ENCODE data around the gene EXTL2.
A peak's percentile ranks its signal among the peaks of the same experiment; 100 is the strongest.
"Not testable (repeated sequence)": the region's sequence is repeated elsewhere in the genome, so short reads cannot be mapped to it uniquely, and the experiment has no call there.

The EXTL2 gene, protein sequence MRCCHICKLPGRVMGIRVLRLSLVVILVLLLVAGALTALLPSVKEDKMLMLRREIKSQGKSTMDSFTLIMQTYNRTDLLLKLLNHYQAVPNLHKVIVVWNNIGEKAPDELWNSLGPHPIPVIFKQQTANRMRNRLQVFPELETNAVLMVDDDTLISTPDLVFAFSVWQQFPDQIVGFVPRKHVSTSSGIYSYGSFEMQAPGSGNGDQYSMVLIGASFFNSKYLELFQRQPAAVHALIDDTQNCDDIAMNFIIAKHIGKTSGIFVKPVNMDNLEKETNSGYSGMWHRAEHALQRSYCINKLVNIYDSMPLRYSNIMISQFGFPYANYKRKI

DNA sequence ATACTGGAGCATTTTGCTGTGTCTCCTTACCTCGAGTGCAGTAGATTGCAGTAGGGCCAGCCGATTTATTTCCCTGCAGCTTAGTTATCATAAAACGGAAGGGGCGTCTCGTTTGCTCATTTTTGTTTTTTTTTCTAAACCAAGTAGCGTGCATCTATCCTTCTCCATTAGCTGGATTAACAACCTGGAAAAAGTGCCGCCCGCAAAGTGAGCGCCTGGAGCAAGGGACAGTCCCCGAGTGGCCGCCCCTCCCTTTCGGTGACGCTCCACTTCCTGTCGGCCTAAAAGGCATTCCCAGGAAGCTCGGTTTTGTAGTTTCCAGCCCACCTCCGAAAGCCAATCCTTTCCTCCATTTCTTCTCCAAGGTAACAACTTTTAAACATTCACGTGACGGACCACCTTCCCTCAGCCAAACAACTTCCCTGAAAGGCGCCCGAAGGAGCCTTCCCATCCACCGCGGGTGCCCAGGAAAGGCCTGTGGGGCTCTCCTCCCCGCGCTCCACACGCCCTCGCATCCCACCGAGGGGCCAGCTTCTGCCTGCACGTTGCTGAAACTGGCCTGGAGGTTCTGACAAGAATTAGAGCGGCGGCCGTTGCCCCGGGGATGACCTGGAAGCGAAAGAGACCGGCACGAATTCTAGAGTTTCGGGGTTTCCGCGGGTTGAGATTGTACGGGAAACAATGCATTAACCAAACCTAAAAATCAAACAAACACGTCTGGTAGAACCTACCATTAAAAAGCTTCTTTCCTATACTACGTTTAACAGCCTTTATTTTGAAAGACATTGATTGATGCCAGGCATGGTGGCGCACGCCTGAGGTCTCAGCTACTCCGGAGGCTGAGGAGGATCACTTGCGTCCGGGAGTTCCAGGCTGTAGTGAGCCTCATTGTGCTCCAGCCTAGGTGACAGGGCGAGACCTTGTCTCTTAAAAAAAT, at the start of gene EXTL2:
Gene EXTL2, minus strand, starts transcription at position 240 of the 937 bp plus-strand sequence. CDS start 6,085 bp downstream, outside the sequence.
- peak; percentile 37 for DNase-seq

DNA sequence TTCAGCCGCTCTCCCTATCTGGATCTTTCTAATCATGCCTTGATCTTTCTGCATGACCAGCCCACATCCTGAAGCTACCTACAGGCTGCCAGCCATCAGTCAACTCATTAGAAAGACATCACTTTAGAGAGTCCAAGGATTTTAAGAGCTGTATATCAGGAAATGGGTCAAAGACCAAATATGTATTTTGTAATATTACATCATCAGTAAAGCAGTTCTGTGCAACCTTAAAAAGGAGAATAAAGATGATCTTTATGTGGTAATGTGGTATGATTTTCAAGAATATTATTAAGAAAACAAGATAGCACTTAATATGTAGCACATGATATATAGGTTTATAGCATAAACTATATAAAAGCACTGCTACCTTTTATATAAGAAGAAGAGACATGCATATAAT, 48.9 kb upstream of the EXTL2 start:
- no peak for DNase-seq

DNA sequence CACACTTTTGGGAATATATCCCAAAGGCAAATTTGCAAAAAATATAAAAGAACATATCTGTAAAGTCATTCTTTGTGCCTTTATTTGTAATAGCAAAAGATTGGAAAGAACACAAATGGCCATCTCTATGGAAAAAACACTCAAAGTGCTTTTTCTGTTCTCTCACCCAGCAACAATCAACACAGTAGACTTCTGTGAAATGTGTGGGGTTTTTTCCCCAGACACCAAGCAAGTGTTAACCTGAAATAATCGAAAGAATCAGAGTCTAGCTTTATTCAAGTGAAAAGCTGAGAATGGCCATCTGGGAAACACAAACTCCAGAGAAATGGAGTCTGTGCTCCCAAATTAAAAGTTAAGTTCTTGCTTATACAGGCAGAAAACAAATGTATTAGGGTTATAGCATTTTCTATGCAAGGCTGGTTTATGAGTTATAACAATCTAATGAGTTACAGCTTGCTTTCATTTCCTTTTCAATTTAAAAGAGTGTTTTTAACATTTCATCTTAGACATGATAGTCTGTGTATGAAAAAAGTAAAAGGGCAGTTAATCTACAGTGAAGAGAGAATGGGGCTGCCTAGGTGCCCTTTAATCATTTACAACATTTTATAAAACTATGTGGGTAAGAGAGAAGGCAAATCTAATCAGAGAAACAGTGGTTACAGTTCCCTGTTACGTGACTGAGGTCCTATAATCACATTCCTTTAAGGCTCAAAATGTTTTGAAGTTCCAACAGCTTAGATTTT, 47.8 kb upstream of the EXTL2 start:
- DNase-seq, result no peak

- DNase-seq, result no peak
Measured at GRCh38 chr1:100941580-100942216, 47.1 kb upstream of the EXTL2 start.

DNA sequence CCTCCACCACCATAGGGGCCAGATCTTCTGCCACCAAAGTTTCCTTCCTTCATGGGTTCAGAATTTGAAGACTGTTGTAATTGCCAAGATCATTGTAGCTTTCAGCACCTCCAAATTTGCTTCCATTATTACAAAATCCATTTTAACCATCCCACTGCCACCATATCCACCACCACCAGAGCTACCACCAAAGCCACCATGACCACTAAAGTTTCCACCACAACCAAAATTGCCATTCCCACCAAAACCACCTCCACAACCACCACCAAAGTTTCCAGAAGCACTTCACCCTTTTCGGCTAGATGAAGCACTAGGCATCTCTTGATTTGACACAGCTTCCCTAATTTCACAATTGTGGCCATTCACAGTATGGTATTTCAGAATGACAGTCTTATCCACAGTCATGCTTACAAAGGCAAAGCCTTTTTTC, 46.5 kb upstream of the EXTL2 start:
- no peak for DNase-seq

DNA sequence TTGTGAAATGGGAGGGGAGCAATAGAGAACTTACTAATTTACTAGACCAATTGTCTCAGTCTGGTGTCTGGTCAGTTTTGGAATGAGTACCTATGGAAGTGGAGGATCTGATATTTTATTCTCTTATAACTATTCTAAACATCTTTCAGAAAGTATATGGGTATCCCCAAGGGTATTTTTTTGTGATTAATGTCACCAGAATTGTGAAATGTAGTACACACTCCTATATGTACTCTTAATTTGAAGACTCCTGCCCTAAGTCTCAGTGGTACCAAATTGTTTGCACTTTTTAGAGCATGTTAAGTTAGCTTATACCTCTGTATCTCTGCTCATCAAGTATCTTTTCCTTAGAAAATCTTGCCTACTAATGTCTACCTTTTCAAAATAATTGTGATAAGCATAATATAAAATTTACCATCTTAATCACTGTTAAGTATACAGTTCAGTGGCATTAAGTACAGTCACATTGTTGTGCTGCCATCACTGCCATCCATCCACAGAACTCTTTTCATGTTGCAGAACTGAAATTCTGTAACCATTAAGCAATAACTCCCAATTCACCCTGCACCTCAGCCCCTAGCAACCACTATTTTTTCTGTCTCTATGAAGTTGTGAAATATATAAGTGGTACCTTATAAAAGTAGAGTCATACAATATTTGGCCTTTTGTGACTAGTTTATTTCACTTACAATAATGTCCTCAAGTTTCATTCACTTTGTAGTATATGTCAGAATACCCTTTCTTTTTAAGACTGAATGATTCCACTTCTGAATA, 41.7 kb upstream of the EXTL2 start:
- no peak for DNase-seq

DNA sequence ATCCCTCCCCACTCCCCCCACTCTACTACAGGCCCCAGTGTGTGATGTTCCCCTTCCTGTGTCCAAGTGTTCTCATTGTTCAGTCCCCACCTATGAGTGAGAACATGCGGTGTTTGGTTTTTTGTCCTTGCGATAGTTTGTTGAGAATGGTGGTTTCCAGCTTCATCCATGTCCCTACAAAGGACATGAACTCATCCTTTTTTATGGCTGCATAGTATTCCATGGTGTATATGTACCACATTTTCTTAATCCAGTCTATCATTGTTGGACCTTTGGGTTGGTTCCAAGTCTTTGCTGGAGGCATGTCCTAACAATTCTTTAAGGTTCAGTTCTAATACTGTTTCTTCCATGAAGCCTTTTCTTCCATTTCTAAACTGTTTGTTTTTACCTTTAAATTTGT, 38.9 kb upstream of the EXTL2 start:
- not testable (repeated sequence) for DNase-seq

- DNase-seq, result no peak
Measured at GRCh38 chr1:100931716-100932115, 37.1 kb upstream of the EXTL2 start.

- DNase-seq, result no peak
Measured at GRCh38 chr1:100930494-100930893, 35.9 kb upstream of the EXTL2 start.

DNA sequence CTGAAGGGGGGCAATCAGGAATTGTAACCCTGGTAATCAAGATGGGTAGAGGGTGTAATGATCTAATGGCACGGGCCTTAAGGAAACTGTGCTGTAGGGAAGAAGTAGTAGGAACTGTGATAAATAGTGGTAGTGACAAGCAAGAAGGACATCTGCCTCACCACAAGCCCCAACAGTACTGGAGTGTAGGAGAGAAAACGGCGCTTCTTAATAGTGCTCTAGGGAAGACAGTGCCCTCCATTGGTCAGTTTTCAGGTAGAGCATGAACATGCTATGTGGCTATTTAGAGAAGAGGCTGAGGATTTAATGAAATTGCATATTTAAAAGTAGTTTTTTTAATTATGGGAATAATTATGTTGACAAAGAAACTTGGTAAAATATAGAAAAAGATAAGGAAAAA, 33.5 kb upstream of the EXTL2 start:
- no peak for DNase-seq

- peak; percentile 34 for DNase-seq
Measured at GRCh38 chr1:100927276-100927675, 32.6 kb upstream of the EXTL2 start.

DNA sequence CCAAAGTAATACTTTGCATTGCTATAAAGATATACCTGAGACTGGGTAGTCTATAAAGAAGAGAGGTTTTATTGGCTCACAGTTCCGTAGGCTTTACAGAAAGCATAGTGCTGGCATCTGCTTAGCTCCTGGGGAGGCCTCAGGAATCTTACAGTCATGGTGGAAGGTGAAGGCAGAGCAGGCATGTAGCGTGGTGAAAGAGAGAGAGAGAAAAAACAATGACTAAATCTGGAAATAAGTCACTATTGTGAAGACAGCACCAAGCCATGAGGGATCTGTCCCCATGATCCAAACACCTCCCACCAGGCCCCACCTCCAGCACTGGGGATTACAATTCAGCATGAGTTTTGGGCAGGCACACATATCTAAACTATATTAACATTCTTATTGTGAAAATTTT, 31.6 kb upstream of the EXTL2 start:
- no peak for DNase-seq

DNA sequence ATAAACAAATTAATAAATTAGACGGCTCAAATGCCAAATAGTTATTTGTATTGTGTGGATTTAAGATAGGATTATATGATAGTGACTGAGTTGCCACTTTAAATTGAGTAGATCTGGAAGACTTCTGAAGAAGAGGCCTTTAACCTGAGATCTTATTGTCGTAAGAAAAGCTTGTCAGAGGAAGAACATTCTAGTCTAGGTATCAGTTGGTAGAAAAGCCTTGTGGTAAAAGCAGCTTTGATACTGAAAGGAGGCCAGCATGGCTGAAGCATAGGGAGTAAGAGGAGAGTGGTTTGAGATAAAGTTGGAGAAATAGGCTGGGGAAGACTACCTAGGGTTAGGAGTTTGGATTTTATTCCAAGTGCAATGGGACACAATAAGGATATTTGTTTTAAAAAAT, 30.3 kb upstream of the EXTL2 start:
- DNase-seq, result no peak

DNA sequence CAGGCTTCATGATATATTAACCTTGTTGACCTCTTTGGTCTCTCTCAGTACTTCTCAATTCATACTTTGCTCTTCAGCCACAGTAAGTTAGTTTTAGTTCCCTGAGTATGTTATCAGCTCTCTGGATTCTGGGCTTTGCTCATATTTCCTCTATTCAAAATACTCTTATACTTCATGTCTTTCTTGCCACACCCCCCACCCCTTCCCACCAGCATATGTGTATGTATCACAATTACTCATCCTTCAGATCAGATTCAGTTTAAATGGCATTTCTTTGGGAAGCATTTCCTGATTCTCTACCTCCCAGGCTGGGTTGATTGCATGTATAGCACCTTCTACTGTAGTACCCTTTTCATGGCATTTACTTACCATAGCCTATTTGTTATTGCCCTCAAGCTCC, 29.6 kb upstream of the EXTL2 start:
- no peak for DNase-seq

DNA sequence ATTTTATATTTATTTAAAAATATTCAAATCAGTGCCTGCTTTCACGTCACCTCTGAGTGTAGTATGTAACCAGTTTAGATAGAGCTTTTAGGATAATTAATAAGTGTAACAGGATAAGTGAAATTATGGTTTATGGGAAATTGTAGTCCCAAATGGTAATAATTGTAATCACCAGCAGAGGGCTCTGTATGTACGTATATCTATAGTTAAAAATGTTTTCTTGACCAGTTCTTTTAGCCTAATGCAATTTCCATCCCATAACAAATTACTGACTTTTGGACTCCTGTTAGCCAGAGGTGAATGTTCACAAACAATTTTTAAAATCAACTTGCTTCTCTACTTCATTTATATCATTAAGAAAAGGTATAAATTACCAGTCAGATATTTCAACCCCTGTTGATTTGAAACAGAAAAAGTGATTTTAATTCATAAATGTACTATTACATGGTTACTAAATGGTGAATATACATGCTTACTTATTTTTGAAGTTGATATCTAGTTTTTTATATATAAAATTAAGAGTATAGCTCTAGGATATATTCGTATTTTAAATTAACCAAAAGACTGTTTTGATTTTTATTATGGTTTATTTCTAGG, 26.6 kb upstream of the EXTL2 start:
- no peak for DNase-seq

DNA sequence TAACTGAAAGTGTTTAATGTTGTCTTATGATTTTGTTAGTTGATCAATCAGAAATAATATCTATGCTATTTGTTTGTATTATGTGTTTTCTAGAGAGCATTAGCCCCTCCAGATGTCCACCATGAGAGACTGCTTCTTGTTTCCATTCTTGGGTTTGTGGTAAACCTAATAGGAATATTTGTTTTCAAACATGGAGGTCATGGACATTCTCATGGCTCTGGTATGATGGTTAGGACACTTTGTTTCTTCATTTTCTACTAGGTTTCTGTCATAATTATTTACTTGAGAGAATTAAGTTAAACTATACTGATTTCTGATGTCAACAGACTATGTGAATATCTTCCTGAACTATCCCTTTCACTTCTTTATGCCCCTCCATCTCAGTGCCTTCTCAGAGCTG, 17.4 kb upstream of the EXTL2 start:
- DNase-seq, result no peak

DNA sequence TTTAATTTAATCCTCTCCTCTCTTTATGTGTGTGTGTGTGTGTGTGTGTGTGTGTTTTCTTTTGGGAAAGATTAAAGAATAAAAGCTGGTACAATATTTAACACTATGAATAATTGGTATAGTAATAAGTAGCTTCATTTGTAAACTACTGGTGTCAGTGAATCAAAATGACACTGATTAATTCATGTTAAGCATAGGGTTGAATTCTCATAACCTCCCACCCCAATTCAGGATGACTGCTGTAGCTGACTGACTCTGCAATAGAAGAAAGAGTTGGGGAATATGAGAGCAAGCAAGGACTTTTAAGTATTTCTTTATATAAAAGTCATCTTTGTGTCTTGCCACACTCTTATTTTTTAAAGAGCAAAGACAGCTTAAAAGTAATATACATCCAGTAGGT, 14.4 kb upstream of the EXTL2 start:
- no peak for DNase-seq

- DNase-seq, result no peak
Measured at GRCh38 chr1:100907887-100908286, 13.2 kb upstream of the EXTL2 start.

DNA sequence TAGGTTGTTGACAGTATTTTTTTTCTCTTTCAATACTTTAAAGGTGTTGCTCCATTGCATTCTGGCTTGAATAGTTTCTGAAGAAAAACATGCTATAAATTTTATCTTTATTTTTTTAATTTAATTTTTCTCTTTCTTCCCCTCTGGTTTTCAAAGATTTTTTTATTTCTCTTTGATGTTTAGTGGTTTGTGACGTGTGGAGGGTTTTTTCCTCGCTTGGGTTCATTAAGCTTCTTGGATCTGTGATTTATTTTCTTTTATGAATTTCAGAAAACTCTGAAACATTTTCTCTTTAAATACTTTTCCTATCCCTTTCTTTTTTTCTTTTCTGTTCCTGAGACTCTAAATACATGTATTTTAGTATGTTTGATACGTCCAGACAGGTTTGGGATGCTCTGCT, 10.5 kb upstream of the EXTL2 start:
- no peak for DNase-seq

- no peak for DNase-seq
Measured at GRCh38 chr1:100904528-100904927, 9.9 kb upstream of the EXTL2 start.

GRCh38 chr1:100903777-100904176, 9.1 kb upstream of the EXTL2 start:
- no peak for DNase-seq

DNA sequence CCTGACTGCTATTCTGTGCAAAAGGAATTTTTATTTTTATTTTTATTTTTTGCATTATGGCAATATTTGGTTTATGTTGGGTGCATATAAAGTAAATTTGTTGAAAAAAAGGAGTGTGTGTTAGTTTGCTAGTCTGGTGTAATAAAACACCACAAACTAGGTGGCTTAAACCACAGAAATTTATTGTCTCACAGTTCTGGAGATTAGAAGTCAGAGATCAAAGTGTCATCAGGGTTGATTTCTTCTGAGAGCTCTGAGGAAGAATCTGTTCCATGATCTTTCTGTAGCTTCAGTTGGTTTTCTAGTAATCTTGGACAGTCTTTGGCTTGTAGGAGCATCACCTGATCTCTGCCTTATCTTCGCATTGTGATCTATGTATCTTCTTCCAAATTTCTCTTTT, 7.7 kb upstream of the EXTL2 start:
- no peak for DNase-seq

Measured in activated effector memory CD4-positive, alpha-beta T cell treated with Interleukin-2 at 50 U/mL for 16 hours (primary cell).